T-cell (primary cell): ENCODE results near the gene CRIP1. TPM values are rescaled to one million over a fixed set of nuclear protein-coding genes. Genes with fewer than 3 reads are reported as not detected.

Experiments
- ATAC-seq, 4 experiments: fragments of 200-7000 bp in 3 of 4; fragments of 150-1000 bp in 1 of 4; cut with Tn5 transposase; replicated peaks in 1 of 4; 1 replicate in 3 of 4; 2 replicates in 1 of 4; pipeline ENCODE4 v1.10.0; 2021; ENCODE audit warnings: moderate library complexity in 3 of 4, mild to moderate bottlenecking in 2 of 4, moderate number of reproducible peaks in 1 of 4
- CTCF ChIA-PET, 2 donors: fragments of 300-600 bp; sonication (Branson Sonifier 250); formaldehyde crosslinking; loops; one replicate each; lab custom pipeline; 2022; ENCODE audit warnings: antibody characterized with exemption in 2 of 2; lab: Charles Lee
- POLR2A ChIA-PET, 2 donors: fragments of 300-600 bp; sonication (Branson Sonifier 250); formaldehyde crosslinking; loops; one replicate each; lab custom pipeline; 2022; ENCODE audit warnings: antibody characterized with exemption in 2 of 2; lab: Charles Lee
- DNase-seq, 35 experiments: peaks; one replicate each; pipeline versions ENCODE4 v3.0.0 to v3.0.0-alpha.2; 2013 to 2023
- H3K27ac ChIP-seq: one replicate; pipeline ENCODE4 v1.5.1; 2013; ENCODE audit warnings: low read length
- H3K27me3 ChIP-seq, 2 experiments: replicated peaks in 1 of 2; 1 replicate in 1 of 2; 2 replicates in 1 of 2; pipeline versions ENCODE4 v1.6.1 to v1.7.0; 2013; ENCODE audit warnings: low read length in 1 of 2, mixed read lengths in 1 of 2; ENCODE audit not compliant: control insufficient read depth in 2 of 2, insufficient read depth in 2 of 2; ENCODE audit errors: extremely low read depth in 1 of 2
- H3K36me3 ChIP-seq, 2 donors: 1 replicate in 1 of 2; 2 replicates in 1 of 2; pipeline versions ENCODE4 v1.6.1 to v1.7.0; 2013; ENCODE audit warnings: low read length in 1 of 2; ENCODE audit not compliant: control insufficient read depth in 2 of 2, insufficient read depth in 1 of 2; ENCODE audit errors: extremely low read depth in 1 of 2
- H3K4me1 ChIP-seq, 2 experiments: 1 replicate in 1 of 2; 2 replicates in 1 of 2; pipeline versions ENCODE4 v1.6.1 to v1.7.0; 2013; ENCODE audit warnings: low read length in 2 of 2, mixed read lengths in 1 of 2; ENCODE audit not compliant: insufficient read depth in 2 of 2, control insufficient read depth in 1 of 2; ENCODE audit errors: extremely low read depth in 1 of 2
- H3K4me3 ChIP-seq, 2 donors: 1 replicate in 1 of 2; 2 replicates in 1 of 2; pipeline versions ENCODE4 v1.5.1 to v1.7.0; 2013; ENCODE audit warnings: mild to moderate bottlenecking in 2 of 2, low read length in 1 of 2, moderate library complexity in 1 of 2; ENCODE audit not compliant: control insufficient read depth in 1 of 2; ENCODE audit errors: extremely low read depth in 1 of 2
- H3K9me3 ChIP-seq: 2 replicates; pipeline ENCODE4 v1.7.0; 2013
- H3K27ac Mint-ChIP-seq, 2 donors: one replicate each; pipeline ENCODE4 v1.8.0; 2020 to 2021; ENCODE audit warnings: mild to moderate bottlenecking in 2 of 2, mixed read lengths in 2 of 2
- H3K27me3 Mint-ChIP-seq, 2 donors: one replicate each; pipeline ENCODE4 v1.8.0; 2021 to 2022; ENCODE audit warnings: mixed read lengths in 2 of 2
- H3K36me3 Mint-ChIP-seq: one replicate; pipeline ENCODE4 v1.8.0; 2021; ENCODE audit warnings: mixed read lengths
- H3K4me1 Mint-ChIP-seq, 3 donors: one replicate each; pipeline ENCODE4 v1.8.0; 2020 to 2022; ENCODE audit warnings: mixed read lengths in 3 of 3, mild to moderate bottlenecking in 1 of 3
- H3K4me3 Mint-ChIP-seq, 3 donors: one replicate each; pipeline ENCODE4 v1.8.0; 2020 to 2022; ENCODE audit warnings: mild to moderate bottlenecking in 3 of 3, mixed read lengths in 3 of 3, moderate library complexity in 3 of 3
- H3K9me3 Mint-ChIP-seq, 3 donors: one replicate each; pipeline ENCODE4 v1.8.0; 2020 to 2022; ENCODE audit warnings: mixed read lengths in 3 of 3
- WGBS: methylation state at CpG from one replicate; pipeline ENCODE4 v1.1.5; 2013; ENCODE audit warnings: missing lambda C conversion rate; ENCODE audit not compliant: insufficient coverage; 5-methylcytosine and 5-hydroxymethylcytosine counted together
- total RNA-seq, 35 experiments: library from RNA in 6 of 35; stranded (reverse) in 6 of 35; fragments of 120-200 nt in 1 of 35; gene quantifications; one replicate each; pipeline versions ENCODE4 v1.2.1 to v1.2.4 and lab custom pipeline; 2013 to 2026

Gene CRIP1
- total RNA-seq, 5 donors from 2014 or later (not counting 1 experiment from before 2014, with no cell fraction given) = 224 to 477 (median 329) TPM

GRCh38 chr14:105445901-105446845 is 40.5 kb upstream of the CRIP1 start:
- H3K36me3 Mint-ChIP-seq = peaks cover 4% of the 10 kb centered on the region
- POLR2A ChIA-PET = no interaction called here
- no peak overlapping the region for H3K4me3 Mint-ChIP-seq
- no peaks in the 10 kb centered on the region for H3K4me1 Mint-ChIP-seq
- H3K4me1 ChIP-seq = peaks cover 0 to 13% of the 10 kb centered on the region in 2 experiments
- no peaks in the 10 kb centered on the region for H3K9me3 ChIP-seq
- CTCF ChIA-PET = interaction anchor here in 1 of 2 donors (0.6 to 0.7 kb wide), 2 partner anchors 44 to 46 kb away, joined by 3 to 9 read pairs; no protein-coding TSS in a partner anchor
- 95% methylated on average over 24 of the region's 26 CpGs for WGBS
- H3K27me3 Mint-ChIP-seq = no peaks in the 10 kb centered on the region
- peaks cover 17 to 20% of the 10 kb centered on the region in 2 donors for H3K36me3 ChIP-seq
- H3K27ac Mint-ChIP-seq = no peak overlapping the region
- ATAC-seq = no peak
- no peaks in the 10 kb centered on the region for H3K9me3 Mint-ChIP-seq
- H3K27ac ChIP-seq = no peak overlapping the region
- H3K27me3 ChIP-seq = no peaks in the 10 kb centered on the region
- H3K4me3 ChIP-seq = no peak overlapping the region
- no peak for DNase-seq

DNA sequence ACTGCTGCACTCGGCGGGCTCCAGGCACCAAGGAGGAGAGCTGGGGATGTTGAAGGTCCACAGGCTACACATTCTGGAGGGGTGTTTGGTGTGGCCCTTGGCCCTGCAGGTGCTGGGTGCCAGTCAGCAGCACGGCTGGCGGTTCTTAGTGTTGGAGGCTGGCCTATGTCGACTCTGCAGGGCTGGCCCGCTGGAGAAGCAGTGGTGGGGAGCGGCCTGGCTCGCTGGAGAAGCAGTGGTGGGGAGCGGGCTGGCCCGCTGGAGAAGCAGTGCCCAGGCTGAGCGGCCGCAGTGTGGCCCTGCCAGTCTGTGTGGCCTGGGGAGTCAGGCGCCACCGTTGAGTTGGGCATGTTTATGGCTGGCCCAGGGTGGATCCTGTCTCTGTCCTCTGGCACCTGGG is 39.7 kb upstream of the CRIP1 start:
- Mint-ChIP-seq H3K36me3 (no peaks in the 10 kb centered on the region), H3K4me3 (no peak overlapping the region), H3K4me1 (no peaks in the 10 kb centered on the region), H3K27me3 (no peaks in the 10 kb centered on the region), H3K27ac (no peak overlapping the region), H3K9me3 (no peaks in the 10 kb centered on the region)
- Histone ChIP-seq H3K4me1 (peaks cover 0 to 13% of the 10 kb centered on the region in 2 experiments), H3K27ac (no peak overlapping the region), H3K9me3 (no peaks in the 10 kb centered on the region), H3K27me3 (no peaks in the 10 kb centered on the region), H3K36me3 (peaks cover 17 to 21% of the 10 kb centered on the region in 2 donors), H3K4me3 (no peak overlapping the region)
- ATAC-seq (no peak), DNase-seq (no peak)
- CTCF ChIA-PET = interaction anchor here in 1 of 2 donors (0.6 to 0.7 kb wide), 2 partner anchors 43 to 45 kb away, joined by 3 to 9 read pairs; no protein-coding TSS in a partner anchor
- POLR2A ChIA-PET = no interaction called here
- WGBS = 87% methylated on average over 14 of the region's 14 CpGs

GRCh38 chr14:105447651-105448640 is 38.7 kb upstream of the CRIP1 start:
- Mint-ChIP-seq H3K27ac (no peak overlapping the region), H3K27me3 (no peaks in the 10 kb centered on the region), H3K4me3 (no peak overlapping the region), H3K4me1 (no peaks in the 10 kb centered on the region), H3K36me3 (peaks cover 4% of the 10 kb centered on the region), H3K9me3 (no peaks in the 10 kb centered on the region)
- Histone ChIP-seq H3K36me3 (peaks cover 16 to 18% of the 10 kb centered on the region in 2 donors), H3K27ac (no peak overlapping the region), H3K27me3 (no peaks in the 10 kb centered on the region), H3K4me1 (peaks cover 0 to 13% of the 10 kb centered on the region in 2 experiments), H3K4me3 (no peak overlapping the region), H3K9me3 (no peaks in the 10 kb centered on the region)
- WGBS = 96% methylated on average over 27 of the region's 31 CpGs
- no peak for ATAC-seq
- ChIA-PET POLR2A (no interaction called here), CTCF (no interaction called here)
- DNase-seq = no peak

GRCh38 chr14:105448706-105449111 is 38.0 kb upstream of the CRIP1 start:
- H3K9me3 Mint-ChIP-seq = no peaks in the 10 kb centered on the region
- Histone ChIP-seq H3K27ac (no peak overlapping the region), H3K27me3 (no peaks in the 10 kb centered on the region), H3K36me3 (peaks cover 13 to 20% of the 10 kb centered on the region in 2 donors), H3K4me3 (no peak overlapping the region), H3K9me3 (no peaks in the 10 kb centered on the region), H3K4me1 (peaks cover 0 to 13% of the 10 kb centered on the region in 2 experiments)
- H3K4me3 Mint-ChIP-seq = no peak overlapping the region
- peak; percentile 86 to 99 (median 92) for ATAC-seq
- no peaks in the 10 kb centered on the region for H3K27me3 Mint-ChIP-seq
- ChIA-PET CTCF (no interaction called here), POLR2A (no interaction called here)
- 75% methylated on average over 11 of the region's 16 CpGs for WGBS
- peak; percentile 23 to 80 (median 61) for DNase-seq
- no peak overlapping the region for H3K27ac Mint-ChIP-seq
- H3K36me3 Mint-ChIP-seq = peaks cover 4% of the 10 kb centered on the region
- no peaks in the 10 kb centered on the region for H3K4me1 Mint-ChIP-seq

GRCh38 chr14:105449276-105450122 is 37.2 kb upstream of the CRIP1 start:
- Histone ChIP-seq H3K36me3 (peaks cover 19 to 23% of the 10 kb centered on the region in 2 donors), H3K27ac (no peak overlapping the region), H3K4me3 (no peak overlapping the region), H3K9me3 (no peaks in the 10 kb centered on the region), H3K4me1 (peaks cover 0 to 13% of the 10 kb centered on the region in 2 experiments), H3K27me3 (no peaks in the 10 kb centered on the region)
- no peak for DNase-seq
- WGBS = 95% methylated on average over 38 of the region's 47 CpGs
- no peaks in the 10 kb centered on the region for H3K9me3 Mint-ChIP-seq
- H3K36me3 Mint-ChIP-seq = peaks cover 4% of the 10 kb centered on the region
- no peak for ATAC-seq
- ChIA-PET POLR2A (no interaction called here), CTCF (no interaction called here)
- no peaks in the 10 kb centered on the region for H3K4me1 Mint-ChIP-seq
- H3K4me3 Mint-ChIP-seq = no peak overlapping the region
- H3K27me3 Mint-ChIP-seq = no peaks in the 10 kb centered on the region
- H3K27ac Mint-ChIP-seq = no peak overlapping the region
